GM23338 (cell line): ENCODE measurements around the gene ZFP36. TPM values are rescaled to one million over a fixed set of nuclear protein-coding genes. Genes with fewer than 3 reads are reported as not detected.

Source experiments
- ATAC-seq: fragments of 200-7000 bp; cut with Tn5 transposase; 3 replicates; pipeline ENCODE4 v1.9.1; 2020
- DNase-seq: peaks from one replicate; pipeline ENCODE4 v3.0.0-alpha.2; 2015; ENCODE audit warnings: low spot score
- H2AFZ ChIP-seq: fragments of 200-600 bp; sonication (generic); 2 replicates; pipeline ENCODE4 v1.8.0; 2016; ENCODE audit warnings: antibody characterized with exemption, mild to moderate bottlenecking, moderate library complexity
- H3F3A ChIP-seq: fragments of 200-600 bp; sonication (generic); replicated peaks from 2 replicates; pipeline ENCODE4 v1.8.0; 2017; ENCODE audit warnings: antibody characterized with exemption, mixed run types, low read depth
- H3K27ac ChIP-seq: fragments of 200-600 bp; sonication (generic); 2 replicates; pipeline ENCODE4 v1.6.1; 2016; ENCODE audit warnings: low read depth
- H3K27me3 ChIP-seq: fragments of 200-600 bp; sonication (generic); 2 replicates; pipeline ENCODE4 v1.8.0; 2016; ENCODE audit warnings: mild to moderate bottlenecking, mixed run types, moderate library complexity; ENCODE audit not compliant: insufficient read depth
- H3K36me3 ChIP-seq: fragments of 200-600 bp; sonication (generic); 2 replicates; pipeline ENCODE4 v1.8.0; 2016; ENCODE audit warnings: mild to moderate bottlenecking; ENCODE audit not compliant: insufficient read depth
- H3K4me1 ChIP-seq: fragments of 200-600 bp; sonication (generic); 2 replicates; pipeline ENCODE4 v1.8.0; 2016; ENCODE audit warnings: mild to moderate bottlenecking, moderate library complexity; ENCODE audit not compliant: insufficient read depth
- H3K4me2 ChIP-seq: fragments of 200-600 bp; sonication (generic); 2 replicates; pipeline ENCODE4 v1.7.1; 2017; ENCODE audit warnings: mixed run types
- H3K4me3 ChIP-seq: fragments of 200-600 bp; sonication (generic); 2 replicates; pipeline ENCODE4 v1.6.1; 2016; ENCODE audit warnings: mixed run types
- H3K79me2 ChIP-seq: fragments of 200-600 bp; sonication (generic); replicated peaks from 2 replicates; pipeline ENCODE4 v1.8.0; 2017; ENCODE audit warnings: mild to moderate bottlenecking; ENCODE audit not compliant: insufficient read depth
- H3K9me2 ChIP-seq: fragments of 200-600 bp; sonication (generic); 2 replicates; pipeline ENCODE4 v1.8.0; 2017; ENCODE audit not compliant: insufficient read depth
- H4K20me1 ChIP-seq: fragments of 200-600 bp; sonication (generic); replicated peaks from 2 replicates; pipeline ENCODE4 v1.8.0; 2017; ENCODE audit warnings: mild to moderate bottlenecking; ENCODE audit not compliant: insufficient read depth
- H3K27ac Mint-ChIP-seq: 2 replicates; pipeline ENCODE4 v1.8.0; 2020; ENCODE audit warnings: inconsistent platforms, mild to moderate bottlenecking, moderate library complexity, mixed read lengths
- H3K27me3 Mint-ChIP-seq: 3 replicates; pipeline ENCODE4 v1.8.0; 2022; ENCODE audit warnings: low read depth, mild to moderate bottlenecking, moderate library complexity, mixed read lengths, inconsistent platforms; ENCODE audit not compliant: insufficient read depth, poor library complexity
- H3K36me3 Mint-ChIP-seq: 3 replicates; pipeline ENCODE4 v1.8.0; 2021; ENCODE audit warnings: low read depth, mild to moderate bottlenecking, inconsistent platforms, moderate library complexity, mixed read lengths
- H3K4me1 Mint-ChIP-seq: 3 replicates; pipeline ENCODE4 v1.8.0; 2020; ENCODE audit warnings: mild to moderate bottlenecking, inconsistent platforms, mixed read lengths
- H3K4me3 Mint-ChIP-seq: 3 replicates; pipeline ENCODE4 v1.8.0; 2021; ENCODE audit warnings: moderate library complexity, mild to moderate bottlenecking, inconsistent platforms, mixed read lengths
- H3K9me3 Mint-ChIP-seq: 3 replicates; pipeline ENCODE4 v1.8.0; 2020; ENCODE audit warnings: moderate library complexity, mild to moderate bottlenecking, inconsistent platforms, mixed read lengths
- ETS1 ChIP-seq: IDR thresholded peaks from 2 replicates; pipeline ENCODE4 v1.6.1; 2016; ENCODE audit warnings: antibody characterized with exemption
- EZH2 ChIP-seq: fragments of 200-600 bp; sonication (generic); IDR thresholded peaks from one replicate; pipeline ENCODE4 v1.8.0; 2017; ENCODE audit warnings: antibody characterized with exemption, mild to moderate bottlenecking, low read depth; ENCODE audit not compliant: unreplicated experiment
- POLR2AphosphoS5 ChIP-seq: IDR thresholded peaks from 2 replicates; pipeline ENCODE4 v1.6.1; 2016; ENCODE audit warnings: antibody characterized with exemption, low read depth
- ZNF462 ChIP-seq: fragments of 250-450 bp; sonication (Bioruptor Pico); IDR thresholded peaks from 2 replicates; pipeline ENCODE4 v1.5.0; 2020; ENCODE audit warnings: mild to moderate bottlenecking, moderate library complexity
- polyA plus RNA-seq: library from polyadenylated mRNA; unstranded; fragments of >200 nt; fragmentation: Nextera tagmentation; extraction: Ambion mirVana; gene quantifications from 2 replicates; pipeline ENCODE4 v1.2.1, GENCODE V29; 2016
- total RNA-seq: library from RNA; depleted of rRNA; stranded (reverse); fragments of >200 nt; shearing (Covaris generic); gene quantifications from 2 replicates; pipeline ENCODE4 v1.2.3, GENCODE V29; 2014
- TF ChIP-seq, protein P1 (sequence below), 2 experiments: fragments of 200-600 bp in 1 of 2; sonication (generic) in 1 of 2; conservative IDR thresholded peaks; 2 replicates each; pipeline versions ENCODE4 v1.5.1 to v1.6.1; 2016 to 2017; ENCODE audit warnings: antibody characterized with exemption in 2 of 2, low read depth in 2 of 2, mild to moderate bottlenecking in 2 of 2, moderate library complexity in 1 of 2

ZFP36 gene
- total and polyA plus RNA-seq, 2 experiments from 2014 or later = 9.5 to 27.5 TPM

DNA sequence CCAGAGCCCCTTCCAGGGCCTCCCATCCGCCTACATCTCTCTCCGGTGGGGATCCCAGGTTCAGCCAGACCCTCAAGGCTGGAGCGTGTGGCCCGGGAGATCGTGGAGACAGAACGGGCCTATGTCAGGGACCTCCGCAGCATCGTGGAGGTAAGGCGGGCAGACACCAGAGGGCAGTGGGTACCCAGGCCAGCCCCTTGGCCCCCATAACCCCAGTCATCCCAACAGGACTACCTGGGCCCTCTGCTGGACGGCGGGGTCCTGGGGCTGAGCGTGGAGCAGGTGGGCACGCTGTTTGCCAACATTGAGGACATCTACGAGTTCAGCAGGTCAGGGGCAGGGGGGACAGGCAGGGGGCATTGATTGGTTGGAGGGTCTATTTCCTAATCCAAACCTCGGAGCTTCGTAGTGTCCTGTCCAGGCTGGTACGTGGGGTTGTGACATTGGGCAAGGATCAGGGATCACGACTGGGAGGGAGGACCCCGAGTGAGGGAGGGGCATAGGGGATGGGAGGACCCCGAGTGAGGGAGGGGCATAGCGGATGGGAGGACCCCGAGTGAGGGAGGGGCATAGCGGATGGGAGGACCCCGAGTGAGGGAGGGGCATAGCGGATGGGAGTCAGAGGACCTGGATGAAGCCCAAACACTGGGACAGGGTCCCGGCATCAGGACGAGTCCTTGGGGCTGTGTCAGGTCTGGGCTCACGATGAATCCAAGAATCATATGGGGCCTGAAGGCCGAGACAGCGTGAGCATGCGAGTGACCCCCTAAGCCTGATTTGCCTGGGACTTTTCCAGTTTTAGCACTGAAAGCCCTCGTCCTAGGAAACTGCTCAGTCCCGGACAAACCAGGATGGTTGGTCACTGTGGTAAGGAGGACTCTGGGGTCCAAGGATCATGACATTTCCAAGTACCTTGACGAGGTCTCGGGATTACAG, 8.7 kb downstream of the ZFP36 start:
- H3K79me2 ChIP-seq = peaks cover 15% of the 10 kb centered on the region
- no peak overlapping the region for H2AFZ ChIP-seq
- H4K20me1 ChIP-seq = peaks cover 18% of the 10 kb centered on the region; the same call in 1 of the 2 replicates
- H3K27me3 ChIP-seq = no peaks in the 10 kb centered on the region
- peak overlapping the region; percentile 100; the same call in 1 of the 2 replicates for H3K4me3 ChIP-seq
- peaks cover 24% of the 10 kb centered on the region for H3K4me1 ChIP-seq
- DNase-seq (peak; percentile 64), ATAC-seq (peak; percentile 1; the same call in 2 of the 3 replicates)
- Mint-ChIP-seq H3K9me3 (peaks cover 4% of the 10 kb centered on the region; the same call in 2 of the 3 replicates), H3K27me3 (peaks cover 26% of the 10 kb centered on the region), H3K4me3 (peak overlapping the region; percentile 94), H3K36me3 (peaks cover 48% of the 10 kb centered on the region), H3K27ac (peak overlapping the region; percentile 70; the same call in 1 of the 2 replicates), H3K4me1 (peaks cover 31% of the 10 kb centered on the region)
- H3K36me3 ChIP-seq = peaks cover 11% of the 10 kb centered on the region; the same call in 1 of the 2 replicates
- no peaks in the 10 kb centered on the region for H3K9me2 ChIP-seq
- no peak for TF ChIP-seq POLR2AphosphoS5
- TF ChIP-seq, protein P1, sequence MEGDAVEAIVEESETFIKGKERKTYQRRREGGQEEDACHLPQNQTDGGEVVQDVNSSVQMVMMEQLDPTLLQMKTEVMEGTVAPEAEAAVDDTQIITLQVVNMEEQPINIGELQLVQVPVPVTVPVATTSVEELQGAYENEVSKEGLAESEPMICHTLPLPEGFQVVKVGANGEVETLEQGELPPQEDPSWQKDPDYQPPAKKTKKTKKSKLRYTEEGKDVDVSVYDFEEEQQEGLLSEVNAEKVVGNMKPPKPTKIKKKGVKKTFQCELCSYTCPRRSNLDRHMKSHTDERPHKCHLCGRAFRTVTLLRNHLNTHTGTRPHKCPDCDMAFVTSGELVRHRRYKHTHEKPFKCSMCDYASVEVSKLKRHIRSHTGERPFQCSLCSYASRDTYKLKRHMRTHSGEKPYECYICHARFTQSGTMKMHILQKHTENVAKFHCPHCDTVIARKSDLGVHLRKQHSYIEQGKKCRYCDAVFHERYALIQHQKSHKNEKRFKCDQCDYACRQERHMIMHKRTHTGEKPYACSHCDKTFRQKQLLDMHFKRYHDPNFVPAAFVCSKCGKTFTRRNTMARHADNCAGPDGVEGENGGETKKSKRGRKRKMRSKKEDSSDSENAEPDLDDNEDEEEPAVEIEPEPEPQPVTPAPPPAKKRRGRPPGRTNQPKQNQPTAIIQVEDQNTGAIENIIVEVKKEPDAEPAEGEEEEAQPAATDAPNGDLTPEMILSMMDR (conservative IDR thresholded peaks at IDR 0.05; ENCODE audit: low read depth in 2 of 2) = peak; percentile 48 to 63
- no peak overlapping the region for H3K27ac ChIP-seq
- H3K4me2 ChIP-seq = peak overlapping the region; percentile 100
- H3F3A ChIP-seq = peaks cover 34% of the 10 kb centered on the region

DNA sequence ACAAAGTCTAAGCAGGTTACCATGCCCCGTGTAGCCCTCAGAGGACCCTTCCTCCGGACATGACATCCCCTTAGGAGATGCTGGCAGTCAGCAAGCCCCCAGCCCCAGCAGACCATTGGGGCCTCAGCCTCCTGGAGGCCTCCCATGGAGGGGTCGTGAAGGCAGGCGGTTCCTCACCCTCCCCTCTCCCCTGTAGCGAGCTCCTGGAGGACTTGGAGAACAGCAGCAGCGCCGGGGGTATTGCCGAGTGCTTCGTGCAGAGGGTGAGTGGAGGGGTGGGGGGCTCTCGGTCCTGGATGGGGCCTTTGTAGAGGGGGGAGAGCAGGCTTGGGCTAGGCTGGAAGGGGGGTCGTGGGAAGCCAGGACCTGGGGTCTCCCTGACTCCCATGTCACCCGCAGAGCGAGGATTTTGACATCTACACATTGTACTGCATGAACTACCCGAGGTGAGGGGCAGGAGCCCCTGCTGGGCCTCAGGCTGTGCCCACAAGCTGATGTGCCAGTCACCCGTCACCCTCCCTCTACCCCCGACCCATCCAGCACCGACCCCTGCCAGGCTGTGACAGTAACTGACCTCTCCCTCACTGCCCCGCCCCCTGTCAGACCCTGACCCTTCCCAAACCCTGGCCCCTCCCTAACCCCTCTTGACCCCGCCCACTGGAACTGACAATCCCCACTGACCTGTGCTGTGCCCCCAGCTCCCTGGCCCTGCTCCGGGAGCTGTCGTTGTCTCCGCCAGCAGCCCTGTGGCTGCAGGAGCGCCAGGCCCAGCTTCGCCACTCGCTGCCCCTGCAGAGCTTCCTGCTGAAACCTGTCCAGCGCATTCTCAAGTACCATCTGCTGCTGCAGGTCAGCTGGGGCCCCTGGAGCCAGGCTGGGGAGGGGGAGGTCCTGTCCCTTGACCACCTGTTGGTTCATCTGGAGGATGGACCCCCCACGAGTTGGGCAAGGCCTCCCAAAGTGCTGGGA, 9.8 kb downstream of the ZFP36 start:
- H3K27me3 Mint-ChIP-seq = peaks cover 17% of the 10 kb centered on the region
- no peaks in the 10 kb centered on the region for H3K27me3 ChIP-seq
- no peak overlapping the region for H3K4me3 Mint-ChIP-seq
- no peak overlapping the region for H2AFZ ChIP-seq
- DNase-seq (no peak), ATAC-seq (no peak)
- no peak overlapping the region for H3K27ac ChIP-seq
- H3K4me3 ChIP-seq = no peak overlapping the region
- H3F3A ChIP-seq = peaks cover 24% of the 10 kb centered on the region
- peaks cover 20% of the 10 kb centered on the region for H3K4me1 Mint-ChIP-seq
- peaks cover 56% of the 10 kb centered on the region for H3K36me3 Mint-ChIP-seq
- H3K9me2 ChIP-seq = no peaks in the 10 kb centered on the region
- H4K20me1 ChIP-seq = peaks cover 14% of the 10 kb centered on the region; the same call in 1 of the 2 replicates
- peaks cover 4% of the 10 kb centered on the region; the same call in 2 of the 3 replicates for H3K9me3 Mint-ChIP-seq
- no peak overlapping the region for H3K27ac Mint-ChIP-seq
- H3K79me2 ChIP-seq = peaks cover 15% of the 10 kb centered on the region
- peaks cover 11% of the 10 kb centered on the region; the same call in 1 of the 2 replicates for H3K36me3 ChIP-seq
- H3K4me1 ChIP-seq = peaks cover 14% of the 10 kb centered on the region
- H3K4me2 ChIP-seq = no peak overlapping the region
- TF ChIP-seq ZNF462 (no peak), EZH2 (no peak), ETS1 (no peak)
